HG03342 (cell line): ENCODE results near the gene PCDH1.

Experiments used
- ATAC-seq: cut with Tn5 transposase; IDR thresholded peaks from one replicate; pipeline ENCODE4 v1.9.1; 2021; ENCODE audit warnings: mild to moderate bottlenecking, moderate library complexity; ENCODE audit not compliant: unreplicated experiment

PCDH1 gene

DNA sequence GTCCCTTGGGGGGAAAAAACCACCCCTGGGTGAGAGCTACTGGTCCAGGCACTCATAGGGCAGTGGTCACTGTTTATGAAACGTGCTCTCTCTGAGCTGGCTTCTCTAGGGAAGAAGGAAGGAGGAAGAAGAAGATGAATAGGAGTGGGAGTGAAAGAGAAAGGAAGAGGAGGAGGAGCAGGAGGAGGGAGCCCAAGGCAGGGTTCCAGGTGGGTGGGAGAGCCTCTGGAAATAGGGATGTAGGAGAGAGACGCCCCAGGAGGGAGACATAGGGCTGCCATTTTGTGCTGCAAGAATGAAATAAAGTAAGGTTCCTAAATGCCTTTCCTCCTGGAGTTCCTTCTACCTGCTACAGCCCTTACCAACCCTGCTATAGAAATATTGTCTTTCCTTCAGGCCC is 65.7 kb downstream of the PCDH1 start:
- no peak for ATAC-seq

GRCh38 chr5:141811287-141812155 is 66.7 kb downstream of the PCDH1 start:
- ATAC-seq, result peak; percentile 75

GRCh38 chr5:141810702-141811101 is 67.5 kb downstream of the PCDH1 start:
- ATAC-seq, result no peak

DNA sequence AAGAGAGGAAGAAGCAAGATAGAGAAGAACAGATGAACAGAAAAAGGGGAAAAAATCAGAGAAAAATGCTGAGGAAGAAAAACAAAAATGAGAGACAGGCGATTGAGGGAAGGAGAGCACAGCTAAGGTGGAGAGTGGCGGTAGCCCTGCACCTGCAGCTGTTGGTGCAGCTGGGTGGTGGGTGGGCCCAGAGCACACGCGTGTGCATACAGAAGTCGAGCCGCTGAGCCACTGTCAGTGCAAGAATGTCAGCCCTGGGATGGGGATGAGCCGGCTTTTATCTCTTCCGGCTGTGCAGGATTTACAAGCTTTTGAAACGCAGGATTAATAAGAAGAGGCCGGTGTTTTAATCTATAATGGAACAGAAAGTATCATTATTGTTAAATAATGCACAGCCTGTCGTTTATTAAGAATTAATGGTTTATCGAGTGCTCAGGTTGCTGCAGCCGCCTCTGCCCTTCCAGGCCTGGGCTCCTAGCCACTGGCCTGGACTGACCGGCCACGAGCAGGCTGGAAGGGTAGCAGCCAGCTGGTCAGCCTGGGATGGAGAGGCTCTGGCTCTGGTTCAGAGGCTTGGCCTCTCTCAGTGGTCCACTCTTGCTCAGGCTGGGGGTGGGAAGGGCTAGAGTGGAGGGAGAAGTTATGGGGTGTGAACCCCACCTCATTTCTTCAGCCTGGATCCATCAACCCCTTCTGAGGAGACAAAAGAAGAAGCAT is 68.7 kb downstream of the PCDH1 start:
- ATAC-seq, result no peak

DNA sequence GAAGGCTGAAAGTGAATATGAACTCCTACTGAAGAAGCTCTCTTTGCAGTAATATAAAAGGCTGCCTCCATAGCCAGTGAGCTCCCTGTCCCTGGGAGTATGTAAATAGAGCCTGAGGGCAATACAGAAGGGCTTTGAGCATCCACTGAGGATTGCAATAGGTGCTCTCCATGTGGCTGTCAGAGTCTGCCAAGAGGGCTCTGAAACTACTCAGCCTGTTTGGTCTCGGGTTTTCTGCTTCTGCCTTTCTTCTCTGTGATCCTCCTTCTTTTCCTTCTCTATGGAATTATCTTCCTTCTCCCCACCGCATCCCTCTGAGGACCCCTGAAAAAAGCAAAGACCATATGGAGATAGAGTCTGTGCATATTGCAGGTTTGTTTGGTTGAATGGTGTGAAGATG is 69.4 kb downstream of the PCDH1 start:
- ATAC-seq, result no peak

GRCh38 chr5:141807732-141808131 is 70.5 kb downstream of the PCDH1 start:
- no peak for ATAC-seq

- ATAC-seq, result no peak
Measured at GRCh38 chr5:141807329-141807728, 70.9 kb downstream of the PCDH1 start.

DNA sequence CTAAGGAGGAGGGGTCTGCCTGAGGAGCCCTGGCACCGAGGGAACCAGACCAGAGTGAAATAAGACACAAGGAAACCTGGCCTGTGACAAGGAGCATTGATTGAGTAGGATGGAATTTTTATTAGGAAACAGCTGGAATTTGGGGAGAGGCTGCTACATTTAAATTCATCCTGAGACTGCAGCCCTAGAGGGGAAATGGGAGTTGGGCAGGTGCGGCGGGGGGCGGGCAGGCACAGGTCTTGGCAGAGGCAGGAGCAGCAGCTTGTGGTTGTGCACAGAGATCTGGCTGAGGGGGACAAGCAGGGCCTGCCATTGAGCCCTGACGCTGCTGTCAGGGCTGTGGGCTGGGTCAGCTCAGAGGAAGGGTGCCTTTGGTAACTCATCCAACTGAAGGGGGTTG is 71.6 kb downstream of the PCDH1 start:
- no peak for ATAC-seq

DNA sequence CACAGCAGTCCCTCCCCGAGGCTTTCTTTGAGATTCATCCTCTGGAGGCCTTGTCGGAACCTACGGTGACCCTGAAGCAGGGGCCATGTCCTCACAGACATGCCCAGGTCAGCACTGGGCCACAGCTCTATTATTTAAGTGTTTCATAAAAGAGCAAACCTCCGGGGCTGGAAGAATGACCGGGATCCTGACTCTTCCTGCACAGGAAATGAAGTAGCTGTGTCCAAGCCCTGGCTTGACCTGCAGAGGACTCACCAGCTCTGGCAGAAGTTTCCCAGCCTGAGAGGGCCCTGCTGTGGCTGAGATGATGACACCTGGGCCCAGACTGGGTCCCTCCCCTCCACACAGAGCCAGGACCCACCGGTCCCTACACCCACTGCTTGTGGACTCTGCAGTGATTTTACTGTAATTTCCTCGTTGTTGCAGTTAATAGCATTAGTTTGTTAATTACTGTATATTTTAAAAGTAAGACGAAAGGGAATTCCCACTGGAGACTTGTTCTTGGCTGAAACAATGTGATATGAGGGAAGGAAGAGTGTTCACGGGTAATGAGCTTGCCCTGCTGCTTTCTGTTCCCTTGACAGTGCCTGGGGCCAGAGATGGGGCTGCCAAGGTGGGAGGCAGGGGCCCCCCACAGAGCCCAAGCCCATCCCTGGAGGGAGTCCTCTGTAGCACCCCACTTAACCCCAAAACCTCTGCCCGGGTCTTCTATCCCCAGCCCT is 72.2 kb downstream of the PCDH1 start:
- ATAC-seq, result no peak

- ATAC-seq, result no peak
Measured at GRCh38 chr5:141804475-141804874, 73.7 kb downstream of the PCDH1 start.
